GM18508 (cell line): Measurements from ENCODE around the gene PTHLH.

Experiments used
- ATAC-seq: cut with Tn5 transposase; IDR thresholded peaks from one replicate; pipeline ENCODE4 v1.9.1; 2021; ENCODE audit warnings: moderate number of reproducible peaks; ENCODE audit not compliant: insufficient read depth, unreplicated experiment

PTHLH gene

GRCh38 chr12:27972721-27973120 lies at the start of gene PTHLH:
Gene PTHLH, minus strand, starts transcription at chr12:27972733. Its CDS starts 3,239 bp downstream, at chr12:27969494.
- ATAC-seq = no peak

- no peak for ATAC-seq
These were observed 49.2 kb upstream of the PTHLH start for GRCh38 chr12:28021704-28022103.

DNA sequence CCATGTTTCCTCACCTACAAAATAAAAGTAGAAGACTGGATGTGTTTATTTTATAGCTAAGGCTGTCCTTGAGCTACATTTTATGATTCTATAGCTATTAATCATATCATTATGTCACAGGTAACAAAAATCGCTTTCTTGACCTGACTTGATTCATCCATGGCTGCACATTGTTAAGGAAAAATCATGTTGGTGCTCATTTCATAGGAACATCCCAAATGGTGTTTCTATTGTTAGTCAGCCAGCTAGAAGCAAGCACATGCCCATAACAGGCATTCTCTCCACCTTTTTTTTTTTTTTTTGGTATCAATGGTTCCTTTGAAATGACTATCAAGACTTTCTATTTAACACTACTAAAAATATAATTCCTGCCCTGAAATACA lies 45.3 kb upstream of the PTHLH start:
- no peak for ATAC-seq

GRCh38 chr12:28017126-28017872 lies 44.8 kb upstream of the PTHLH start:
- ATAC-seq = no peak

GRCh38 chr12:28015165-28015564 lies 42.6 kb upstream of the PTHLH start:
- ATAC-seq = no peak

DNA sequence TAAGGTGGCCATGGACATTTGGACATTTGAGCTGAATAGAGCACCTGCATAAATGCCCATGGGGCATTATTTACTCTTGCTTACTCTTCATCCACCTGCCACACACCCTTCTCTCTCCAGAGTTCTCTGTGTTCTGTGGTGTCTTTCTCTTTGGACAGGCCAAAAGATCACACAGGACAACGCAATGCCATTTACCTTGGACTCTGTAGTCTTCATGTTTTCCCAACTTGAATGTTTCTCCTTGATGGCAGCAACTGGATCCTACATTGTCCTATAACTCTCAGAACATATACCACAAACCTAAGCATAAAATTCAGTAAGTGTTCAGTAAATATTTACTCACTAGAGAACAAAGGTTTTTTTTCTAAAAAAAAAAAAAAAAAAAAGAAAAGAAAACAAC lies 41.7 kb upstream of the PTHLH start:
- no peak for ATAC-seq

DNA sequence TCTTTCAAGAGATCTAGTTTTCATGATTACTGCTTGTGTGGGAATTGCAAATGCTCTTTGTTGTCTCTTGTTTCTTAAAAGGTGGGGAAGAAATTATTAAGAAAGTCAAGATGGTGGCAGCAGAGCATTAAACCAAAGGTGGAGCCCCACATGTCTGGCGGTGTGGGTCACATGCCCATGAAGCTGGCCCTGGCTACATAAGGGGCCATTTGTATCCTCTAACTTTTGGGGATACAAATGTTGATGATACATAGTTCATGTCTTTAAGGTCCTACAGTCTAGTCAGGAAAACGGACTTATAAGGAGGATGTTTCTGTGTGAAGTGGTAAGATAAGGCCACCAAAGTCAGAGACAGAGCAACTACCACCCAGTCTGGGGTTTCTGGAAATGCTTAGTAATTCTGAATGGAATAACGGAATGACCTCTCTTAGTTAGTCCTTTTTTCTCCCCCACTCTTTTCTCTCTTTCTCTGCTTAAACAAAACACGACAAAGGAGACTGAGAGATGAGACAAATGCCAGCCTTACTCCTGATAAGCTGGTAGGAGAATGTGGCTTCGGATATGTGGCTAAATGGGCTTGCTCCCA lies 39.9 kb upstream of the PTHLH start:
- no peak for ATAC-seq

GRCh38 chr12:28010036-28010435 lies 37.5 kb upstream of the PTHLH start:
- no peak for ATAC-seq

- ATAC-seq = no peak
These were observed 27.4 kb upstream of the PTHLH start for GRCh38 chr12:27999970-28000369.

- ATAC-seq = no peak
These were observed 27.0 kb upstream of the PTHLH start for GRCh38 chr12:27999521-27999920.

GRCh38 chr12:27998658-27999057 lies 26.1 kb upstream of the PTHLH start:
- ATAC-seq = no peak

- ATAC-seq = no peak
These were observed 25.6 kb upstream of the PTHLH start for GRCh38 chr12:27998170-27998569.

GRCh38 chr12:27996761-27997160 lies 24.2 kb upstream of the PTHLH start:
- ATAC-seq = no peak

GRCh38 chr12:27995406-27995805 lies 22.9 kb upstream of the PTHLH start:
- ATAC-seq = no peak

DNA sequence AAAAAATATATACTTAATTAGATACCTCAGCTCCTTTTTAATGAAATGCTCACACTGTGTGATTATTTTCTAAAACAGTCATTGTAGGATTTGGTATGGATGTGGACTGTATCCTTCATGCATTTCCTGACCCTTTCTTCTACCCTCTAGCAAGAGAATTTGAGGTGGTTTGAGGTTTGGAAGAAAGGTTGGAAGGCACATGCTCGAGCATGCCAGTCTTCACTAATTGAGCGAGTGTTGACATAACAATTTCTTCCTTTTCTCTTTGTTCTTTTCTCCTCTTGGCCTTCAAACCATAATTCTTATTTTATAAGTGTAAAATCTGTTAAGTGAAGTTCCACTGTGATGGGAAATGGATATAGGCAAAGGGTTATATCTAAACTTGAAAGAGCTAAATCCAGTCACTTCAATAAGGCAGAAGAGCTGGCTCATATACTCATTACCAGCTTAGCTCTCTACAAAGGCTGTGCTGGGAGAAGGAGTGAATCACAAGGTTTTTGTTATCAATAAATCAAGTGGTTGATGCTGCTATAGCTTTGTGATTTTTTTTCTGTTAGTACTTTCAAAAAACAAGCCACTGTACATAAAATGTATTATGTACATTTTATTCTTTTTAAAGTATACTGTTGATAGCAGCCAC lies 16.2 kb upstream of the PTHLH start:
- no peak for ATAC-seq

- no peak for ATAC-seq
These were observed 14.8 kb upstream of the PTHLH start for GRCh38 chr12:27987331-27987730.

- no peak for ATAC-seq
These were observed 11.7 kb upstream of the PTHLH start for GRCh38 chr12:27984275-27984674.

- ATAC-seq = no peak
These were observed 10.4 kb upstream of the PTHLH start for GRCh38 chr12:27982951-27983350.

DNA sequence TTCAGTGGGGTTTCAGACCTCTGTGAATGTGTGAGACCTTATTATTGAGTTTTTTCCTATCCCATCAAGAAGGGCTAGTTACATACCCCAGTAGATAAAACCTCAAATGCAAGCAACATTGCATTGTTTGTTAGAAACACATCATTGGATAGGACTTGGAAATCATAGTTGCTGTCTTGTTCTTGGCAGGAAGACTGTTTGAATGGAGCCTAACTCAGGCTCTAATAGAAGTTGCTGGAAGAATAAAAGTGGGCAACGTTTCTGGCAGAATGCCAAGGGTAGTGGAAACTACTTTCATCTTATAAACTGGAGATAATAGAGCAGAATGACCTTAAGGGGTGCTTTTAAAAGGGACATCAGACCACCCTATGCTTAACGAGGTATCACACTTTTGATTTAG lies 9.9 kb upstream of the PTHLH start:
- no peak for ATAC-seq

- ATAC-seq = no peak
These were observed 9.3 kb upstream of the PTHLH start for GRCh38 chr12:27981874-27982273.

- ATAC-seq = no peak
These were observed 6.6 kb upstream of the PTHLH start for GRCh38 chr12:27979145-27979544.
